HG02759 (cell line): ENCODE results near the gene FAM13A.

Source experiments
- ATAC-seq: cut with Tn5 transposase; IDR thresholded peaks from one replicate; pipeline ENCODE4 v1.9.1; 2021; ENCODE audit warnings: mild to moderate bottlenecking, moderate library complexity; ENCODE audit not compliant: unreplicated experiment

FAM13A gene

DNA sequence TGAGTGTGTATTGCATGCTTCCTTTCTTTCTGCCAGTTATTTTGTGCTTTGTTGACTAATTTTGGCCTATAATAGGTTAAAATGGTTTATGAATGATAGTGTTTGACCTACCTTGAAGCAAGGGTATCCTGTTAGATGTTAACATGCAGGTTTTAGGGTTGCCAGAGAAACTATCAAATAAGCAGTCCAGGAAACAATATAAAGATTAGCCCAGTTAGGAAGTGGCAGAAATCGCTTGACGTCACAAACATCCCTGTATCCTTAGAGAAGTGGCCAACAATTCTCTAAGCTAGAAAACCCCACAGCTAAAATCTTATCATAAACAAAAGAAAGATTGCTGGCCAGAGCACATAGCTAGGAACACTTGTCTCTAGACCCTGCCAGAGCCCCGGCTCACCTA is 363.2 kb downstream of the FAM13A start:
- ATAC-seq: no peak

DNA sequence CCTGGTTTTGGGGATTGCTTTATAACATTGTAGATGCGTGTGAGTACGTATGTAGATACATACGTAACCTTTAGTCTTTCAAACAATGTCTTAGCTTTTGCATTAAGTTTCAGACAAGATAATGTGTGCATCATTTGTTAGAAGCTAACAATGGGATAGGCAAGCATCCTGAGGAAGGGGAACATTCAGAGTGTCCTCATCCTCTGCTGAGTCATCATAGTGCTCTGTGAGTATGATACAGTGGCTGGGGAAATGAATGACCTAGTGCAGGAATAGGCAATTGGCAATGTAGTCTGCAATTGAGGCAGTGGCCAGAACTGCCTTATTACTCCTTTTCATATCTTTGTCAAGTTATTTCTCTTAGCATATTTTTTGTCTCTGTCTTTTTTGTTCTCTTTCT is 366.6 kb downstream of the FAM13A start:
- ATAC-seq: no peak

DNA sequence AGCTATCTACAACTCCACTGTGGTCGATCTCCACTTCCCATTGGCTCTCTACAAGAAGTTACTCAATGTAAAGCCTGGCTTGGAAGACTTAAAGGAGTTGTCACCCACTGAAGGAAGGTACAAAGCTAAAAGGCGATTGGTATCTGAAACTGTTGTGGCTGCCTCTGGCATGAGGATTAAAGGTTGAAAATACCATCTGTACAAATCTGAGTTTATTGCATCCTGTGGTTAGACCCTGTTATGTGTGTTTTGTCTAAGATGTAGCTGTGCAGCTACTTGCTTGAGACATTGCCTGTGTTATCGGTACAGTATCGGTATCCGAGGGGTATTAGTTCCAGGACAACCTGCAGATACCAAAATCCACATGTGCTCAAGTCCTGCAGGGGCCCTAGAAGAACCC is 375.8 kb downstream of the FAM13A start:
- ATAC-seq: no peak
